Measurements from ENCODE around the gene SIRT2.

Gene SIRT2

GRCh38 chr19:38919837-38920601, 20.6 kb upstream of the SIRT2 start:
- DNase-seq: no peak

- no peak for DNase-seq
Measured at GRCh38 chr19:38918526-38918925, 19.1 kb upstream of the SIRT2 start.

GRCh38 chr19:38917921-38918491, 18.6 kb upstream of the SIRT2 start:
- no peak for DNase-seq

GRCh38 chr19:38917516-38917915, 18.1 kb upstream of the SIRT2 start:
- DNase-seq: no peak

- DNase-seq: no peak
Measured at GRCh38 chr19:38915329-38916321, 16.2 kb upstream of the SIRT2 start.

GRCh38 chr19:38913958-38914357, 14.5 kb upstream of the SIRT2 start:
- no peak for DNase-seq

- no peak for DNase-seq
Measured at GRCh38 chr19:38912600-38913514, 13.4 kb upstream of the SIRT2 start.

GRCh38 chr19:38911388-38912001, 12.1 kb upstream of the SIRT2 start:
- no peak for DNase-seq

- no peak for DNase-seq
Measured at GRCh38 chr19:38910488-38910887, 11.1 kb upstream of the SIRT2 start.

GRCh38 chr19:38908911-38909310, 9.5 kb upstream of the SIRT2 start:
- DNase-seq: no peak

- DNase-seq: no peak
Measured at GRCh38 chr19:38907670-38908069, 8.3 kb upstream of the SIRT2 start.

- DNase-seq: no peak
Measured at GRCh38 chr19:38907227-38907626, 7.8 kb upstream of the SIRT2 start.

GRCh38 chr19:38905620-38906019, 6.2 kb upstream of the SIRT2 start:
- DNase-seq: no peak

- DNase-seq: no peak
Measured at GRCh38 chr19:38904581-38905539, 5.4 kb upstream of the SIRT2 start.

- no peak for DNase-seq
Measured at GRCh38 chr19:38901683-38902082, 2.3 kb upstream of the SIRT2 start.

GRCh38 chr19:38900743-38901190, 1.3 kb upstream of the SIRT2 start:
- DNase-seq: no peak

GRCh38 chr19:38900202-38900629, 798 bp upstream of the SIRT2 start:
- no peak for DNase-seq

- no peak for DNase-seq
Measured at GRCh38 chr19:38898788-38899446, 501 bp downstream of the SIRT2 start.

- no peak for DNase-seq
Measured at GRCh38 chr19:38894968-38895367, 4.5 kb downstream of the SIRT2 start.

GRCh38 chr19:38893341-38893771, 6.1 kb downstream of the SIRT2 start:
- DNase-seq: no peak

Measured in CD4-positive, alpha-beta T cell treated with Interleukin-17A for 4 hours (primary cell).